Breast epithelium (tissue), 4 donors: ENCODE measurements around the gene ANK2. TPM values are rescaled to one million over a fixed set of nuclear protein-coding genes. Genes with fewer than 3 reads are reported as not detected.

ENCODE experiments used
- DNase-seq, 2 donors: peaks; one replicate each; pipeline ENCODE4 v3.0.0-alpha.2; 2019; ENCODE audit warnings: low spot score in 2 of 2
- H3K27ac ChIP-seq, 2 donors: fragments of 200-600 bp; sonication (generic) in 1 of 2; one replicate each; pipeline ENCODE4 v1.5.1; 2016 to 2019; ENCODE audit warnings: mild to moderate bottlenecking in 1 of 2
- H3K27me3 ChIP-seq, 2 donors: fragments of 200-600 bp; sonication (generic) in 1 of 2; one replicate each; pipeline versions ENCODE4 v1.5.1 to v1.6.0; 2017 to 2019; ENCODE audit warnings: control low read depth in 1 of 2, mild to moderate bottlenecking in 1 of 2
- H3K36me3 ChIP-seq: fragments of 200-600 bp; one replicate; pipeline ENCODE4 v1.5.1; 2019
- H3K4me1 ChIP-seq, 2 donors: fragments of 200-600 bp; sonication (generic); one replicate each; pipeline ENCODE4 v1.5.1; 2016 to 2019; ENCODE audit warnings: control low read depth in 1 of 2
- H3K4me3 ChIP-seq, 3 donors: fragments of 200-600 bp; sonication (generic); 1 replicate in 2 of 3; 2 replicates in 1 of 3; pipeline ENCODE4 v1.5.1; 2016 to 2019; ENCODE audit warnings: mild to moderate bottlenecking in 3 of 3, moderate library complexity in 2 of 3
- H3K9me3 ChIP-seq, 2 donors: fragments of 200-600 bp; sonication (generic) in 1 of 2; one replicate each; pipeline ENCODE4 v1.5.1; 2016 to 2019; ENCODE audit warnings: control low read depth in 1 of 2
- POLR2A ChIP-seq: fragments of 450-650 bp; IDR thresholded peaks from one replicate; pipeline ENCODE4 v1.6.1; 2016; ENCODE audit warnings: antibody characterized with exemption, mild to moderate bottlenecking, moderate library complexity
- POLR2AphosphoS5 ChIP-seq, 3 donors: sonication (generic); formaldehyde crosslinking; IDR thresholded peaks; one replicate each; pipeline ENCODE4 v1.6.1; 2017; ENCODE audit warnings: antibody characterized with exemption in 3 of 3
- intact Hi-C: fragments of 100-400 bp; cut with DNase I; formaldehyde crosslinking; loops from one replicate; pipeline ENCODE4 v1.15.1; 2023; ENCODE audit warnings: low total_unique reads
- total RNA-seq, 3 donors: library from RNA; depleted of rRNA; stranded (reverse); fragments of >200 nt; gene quantifications; one replicate each; pipeline ENCODE4 v1.1.0, GENCODE V29; 2016
- TF ChIP-seq, protein P1 (sequence below), 3 donors: fragments of 450-650 bp; IDR thresholded peaks; one replicate each; pipeline ENCODE4 v1.5.1; 2016 to 2017; ENCODE audit warnings: antibody characterized with exemption in 3 of 3, mild to moderate bottlenecking in 3 of 3, moderate library complexity in 3 of 3

Gene ANK2
- total RNA-seq, 3 donors from 2014 or later: 22.0 to 145 (median 36.7) TPM

DNA sequence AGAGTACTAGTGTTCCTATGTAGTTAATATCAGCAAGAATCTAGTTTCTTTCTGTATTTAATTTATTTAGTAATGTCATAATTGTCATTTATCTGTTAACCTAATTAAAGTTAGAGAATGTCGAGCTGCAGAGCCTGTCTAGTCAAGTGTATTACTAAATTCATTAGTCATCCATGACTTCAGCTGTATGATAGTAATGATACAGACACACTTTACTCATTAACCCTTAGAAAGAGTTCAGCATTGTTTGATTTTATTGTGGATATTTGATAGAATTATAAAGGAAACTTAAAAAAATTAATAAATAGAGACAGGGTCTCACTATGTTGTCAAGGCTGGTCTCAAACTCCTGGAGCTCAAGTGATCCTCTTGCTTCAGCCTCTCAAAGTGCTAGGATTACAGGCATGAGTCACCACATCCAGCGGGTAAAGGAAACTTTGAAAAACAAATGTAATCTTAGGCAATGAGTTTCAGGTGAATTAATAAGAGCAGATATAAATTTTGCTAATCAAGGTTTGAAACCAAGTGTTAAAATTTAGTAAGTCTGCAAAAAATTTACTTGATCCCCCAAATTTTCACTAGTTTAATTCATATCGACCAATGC is 110.6 kb downstream of the ANK2 start:
- H3K27me3 ChIP-seq: no peaks in the 10 kb centered on the region
- no peak for DNase-seq
- intact Hi-C loops: no loop called here
- H3K9me3 ChIP-seq: no peaks in the 10 kb centered on the region
- H3K27ac ChIP-seq: no peak overlapping the region
- H3K4me3 ChIP-seq: no peak overlapping the region
- peaks cover 4% of the 10 kb centered on the region for H3K36me3 ChIP-seq
- TF ChIP-seq POLR2A: no peak
- TF ChIP-seq POLR2AphosphoS5 (IDR thresholded peaks at IDR 0.05): no peak
- TF ChIP-seq, protein P1, sequence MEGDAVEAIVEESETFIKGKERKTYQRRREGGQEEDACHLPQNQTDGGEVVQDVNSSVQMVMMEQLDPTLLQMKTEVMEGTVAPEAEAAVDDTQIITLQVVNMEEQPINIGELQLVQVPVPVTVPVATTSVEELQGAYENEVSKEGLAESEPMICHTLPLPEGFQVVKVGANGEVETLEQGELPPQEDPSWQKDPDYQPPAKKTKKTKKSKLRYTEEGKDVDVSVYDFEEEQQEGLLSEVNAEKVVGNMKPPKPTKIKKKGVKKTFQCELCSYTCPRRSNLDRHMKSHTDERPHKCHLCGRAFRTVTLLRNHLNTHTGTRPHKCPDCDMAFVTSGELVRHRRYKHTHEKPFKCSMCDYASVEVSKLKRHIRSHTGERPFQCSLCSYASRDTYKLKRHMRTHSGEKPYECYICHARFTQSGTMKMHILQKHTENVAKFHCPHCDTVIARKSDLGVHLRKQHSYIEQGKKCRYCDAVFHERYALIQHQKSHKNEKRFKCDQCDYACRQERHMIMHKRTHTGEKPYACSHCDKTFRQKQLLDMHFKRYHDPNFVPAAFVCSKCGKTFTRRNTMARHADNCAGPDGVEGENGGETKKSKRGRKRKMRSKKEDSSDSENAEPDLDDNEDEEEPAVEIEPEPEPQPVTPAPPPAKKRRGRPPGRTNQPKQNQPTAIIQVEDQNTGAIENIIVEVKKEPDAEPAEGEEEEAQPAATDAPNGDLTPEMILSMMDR (IDR thresholded peaks at IDR 0.05): no peak
- H3K4me1 ChIP-seq: no peaks in the 10 kb centered on the region

DNA sequence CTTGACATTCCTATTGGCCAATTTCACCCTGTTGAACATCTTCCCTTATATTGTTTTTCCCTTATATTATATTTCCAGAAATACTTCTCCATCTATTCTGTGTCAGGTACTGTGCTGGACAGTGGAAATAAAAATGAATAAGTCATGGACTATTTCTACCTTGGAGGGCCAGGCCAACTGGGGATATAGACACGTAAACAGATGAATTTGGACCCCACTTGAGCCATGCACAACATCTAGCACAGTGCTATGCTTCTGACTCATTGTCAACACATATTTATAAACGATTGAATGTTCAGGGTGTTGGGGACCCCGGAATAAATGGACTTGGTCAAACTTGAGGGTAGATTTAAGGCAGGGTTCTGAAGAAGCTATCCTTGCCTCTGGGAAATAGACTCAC is 111.1 kb downstream of the ANK2 start:
- TF ChIP-seq, protein P1 (IDR thresholded peaks at IDR 0.05): no peak
- TF ChIP-seq POLR2AphosphoS5 (IDR thresholded peaks at IDR 0.05) (no peak), POLR2A (no peak)
- no peak overlapping the region for H3K4me3 ChIP-seq
- H3K36me3 ChIP-seq: peaks cover 2% of the 10 kb centered on the region
- H3K4me1 ChIP-seq: no peaks in the 10 kb centered on the region
- H3K27ac ChIP-seq: peak overlapping the region in 1 of 2 donors; percentile 23
- no peaks in the 10 kb centered on the region for H3K9me3 ChIP-seq
- no peak for DNase-seq
- intact Hi-C loops: no loop called here
- H3K27me3 ChIP-seq: no peaks in the 10 kb centered on the region

DNA sequence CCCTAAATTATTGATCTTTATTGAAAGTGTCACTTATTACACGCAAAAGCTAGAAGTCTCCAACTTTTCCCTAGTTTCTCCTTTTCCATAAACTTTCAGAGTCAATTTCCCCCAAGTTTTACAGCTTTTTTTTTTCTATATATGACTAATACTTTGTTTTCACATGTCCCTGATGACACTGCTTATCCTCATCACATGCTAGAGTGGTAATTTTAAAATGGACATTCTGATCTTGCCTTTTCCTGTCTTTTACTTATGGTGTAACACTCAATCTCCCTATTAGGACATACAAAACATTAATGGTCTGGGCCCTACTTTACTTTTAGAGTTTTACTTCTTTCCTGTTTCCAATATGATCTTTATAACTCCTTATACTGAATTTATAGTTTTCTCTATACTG is 112.6 kb downstream of the ANK2 start:
- intact Hi-C loops: no loop called here
- no peaks in the 10 kb centered on the region for H3K9me3 ChIP-seq
- no peaks in the 10 kb centered on the region for H3K27me3 ChIP-seq
- H3K4me3 ChIP-seq: no peak overlapping the region
- no peak for DNase-seq
- no peaks in the 10 kb centered on the region for H3K4me1 ChIP-seq
- H3K36me3 ChIP-seq: no peaks in the 10 kb centered on the region
- H3K27ac ChIP-seq: peak overlapping the region in 1 of 2 donors; percentile 67
- TF ChIP-seq POLR2AphosphoS5 (IDR thresholded peaks at IDR 0.05) (no peak), POLR2A (no peak)
- TF ChIP-seq, protein P1 (IDR thresholded peaks at IDR 0.05): no peak

DNA sequence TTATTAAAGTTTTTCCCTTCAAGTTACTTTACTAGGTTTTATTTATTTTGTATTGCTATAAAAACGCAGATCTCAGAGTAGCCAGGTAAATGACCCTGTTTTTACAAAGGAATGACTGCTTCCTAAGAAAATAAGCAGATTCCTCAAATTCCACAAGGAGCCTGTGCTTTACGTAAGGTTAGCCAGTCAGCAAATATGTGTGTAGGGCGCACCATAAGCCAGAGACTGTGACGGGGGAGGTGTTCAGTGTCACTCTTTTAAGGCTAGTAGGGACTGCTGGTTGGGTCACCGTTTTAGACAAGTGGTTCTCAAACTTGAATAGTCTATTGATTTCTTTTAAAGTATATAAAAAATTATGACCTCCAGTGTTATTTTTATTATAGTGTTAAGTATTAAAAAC is 119.9 kb downstream of the ANK2 start:
- H3K4me3 ChIP-seq: no peak overlapping the region
- H3K27ac ChIP-seq: no peak overlapping the region
- no peaks in the 10 kb centered on the region for H3K27me3 ChIP-seq
- no peak for DNase-seq
- intact Hi-C loops: no loop called here
- H3K9me3 ChIP-seq: no peaks in the 10 kb centered on the region
- TF ChIP-seq POLR2A (no peak), POLR2AphosphoS5 (IDR thresholded peaks at IDR 0.05) (no peak)
- TF ChIP-seq, protein P1 (IDR thresholded peaks at IDR 0.05): no peak
- no peaks in the 10 kb centered on the region for H3K36me3 ChIP-seq
- no peaks in the 10 kb centered on the region for H3K4me1 ChIP-seq

DNA sequence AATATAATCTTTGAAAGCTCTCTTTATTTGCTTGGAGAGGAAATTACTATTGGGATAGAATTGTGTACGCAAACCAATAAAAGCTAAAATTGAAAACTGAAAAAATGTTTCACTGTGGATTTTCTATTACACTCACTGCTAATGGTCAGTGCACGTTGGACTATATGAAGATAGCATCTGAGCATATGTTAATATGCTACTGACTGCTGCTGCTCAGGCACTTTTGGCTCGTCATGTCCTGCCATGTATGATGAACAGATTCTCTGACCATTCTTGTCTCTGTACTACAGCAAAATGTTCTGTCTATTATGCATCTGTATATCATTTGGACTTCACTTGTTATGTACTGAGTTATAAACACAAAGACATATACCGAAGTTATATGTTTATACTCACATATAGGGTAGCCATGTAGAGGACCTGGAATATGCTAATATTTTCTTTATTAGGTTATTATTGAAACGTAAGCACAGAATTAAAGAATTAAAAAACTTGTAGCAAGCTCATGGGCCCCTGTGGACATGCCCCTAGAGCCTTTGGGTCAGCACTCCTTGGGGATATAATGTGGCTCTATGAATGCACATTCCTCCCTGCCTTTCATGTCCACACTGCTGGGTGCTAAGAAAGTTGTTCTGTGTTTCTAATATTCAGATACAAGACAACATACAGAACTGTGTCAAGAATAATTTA is 120.8 kb downstream of the ANK2 start:
- Histone ChIP-seq H3K9me3 (no peaks in the 10 kb centered on the region), H3K27ac (no peak overlapping the region), H3K4me1 (no peaks in the 10 kb centered on the region), H3K27me3 (no peaks in the 10 kb centered on the region), H3K36me3 (no peaks in the 10 kb centered on the region), H3K4me3 (no peak overlapping the region)
- TF ChIP-seq POLR2AphosphoS5 (IDR thresholded peaks at IDR 0.05): no peak
- TF ChIP-seq, protein P1 (IDR thresholded peaks at IDR 0.05): no peak
- DNase-seq: no peak
- intact Hi-C loops: no loop called here
